ENCODE measurements around the gene GALNT17.

GALNT17 gene

GRCh38 chr7:71362240-71362639, 230.3 kb downstream of the GALNT17 start:
- H3K27me3 Mint-ChIP-seq (ENCODE audit: low read depth, poor library complexity), result no peaks in the 10 kb centered on the region
- H3K9me3 Mint-ChIP-seq, result peaks cover 36% of the 10 kb centered on the region
- no peak for TF ChIP-seq CTCF (IDR thresholded peaks at IDR 0.05)
- peaks cover 4% of the 10 kb centered on the region for H3K36me3 Mint-ChIP-seq (ENCODE audit: low read depth)
- no peak for DNase-seq
- no peak overlapping the region for H3K4me3 Mint-ChIP-seq
- H3K27ac Mint-ChIP-seq, result no peak overlapping the region
- H3K4me1 Mint-ChIP-seq, result peaks cover 4% of the 10 kb centered on the region

GRCh38 chr7:71363223-71363622, 231.3 kb downstream of the GALNT17 start:
- Mint-ChIP-seq H3K4me1 (peaks cover 4% of the 10 kb centered on the region), H3K27ac (no peak overlapping the region), H3K4me3 (no peak overlapping the region), H3K27me3 (ENCODE audit: low read depth, poor library complexity) (no peaks in the 10 kb centered on the region), H3K36me3 (ENCODE audit: low read depth) (peaks cover 4% of the 10 kb centered on the region), H3K9me3 (peaks cover 33% of the 10 kb centered on the region)
- DNase-seq, result no peak
- TF ChIP-seq CTCF (IDR thresholded peaks at IDR 0.05), result no peak

- Mint-ChIP-seq H3K4me1 (peaks cover 4% of the 10 kb centered on the region), H3K36me3 (ENCODE audit: low read depth) (peaks cover 4% of the 10 kb centered on the region), H3K9me3 (peaks cover 29% of the 10 kb centered on the region), H3K4me3 (no peak overlapping the region), H3K27ac (no peak overlapping the region), H3K27me3 (ENCODE audit: low read depth, poor library complexity) (no peaks in the 10 kb centered on the region)
- no peak for TF ChIP-seq CTCF (IDR thresholded peaks at IDR 0.05)
- DNase-seq, result no peak
Measured at GRCh38 chr7:71363627-71364026, 231.7 kb downstream of the GALNT17 start.

- no peak overlapping the region for H3K4me3 Mint-ChIP-seq
- H3K27me3 Mint-ChIP-seq (ENCODE audit: low read depth, poor library complexity), result no peaks in the 10 kb centered on the region
- no peak for DNase-seq
- no peak for TF ChIP-seq CTCF (IDR thresholded peaks at IDR 0.05)
- H3K36me3 Mint-ChIP-seq (ENCODE audit: low read depth), result peaks cover 4% of the 10 kb centered on the region
- H3K9me3 Mint-ChIP-seq, result peaks cover 24% of the 10 kb centered on the region
- H3K27ac Mint-ChIP-seq, result no peak overlapping the region
- H3K4me1 Mint-ChIP-seq, result peaks cover 4% of the 10 kb centered on the region
Measured at GRCh38 chr7:71364551-71364950, 232.6 kb downstream of the GALNT17 start.

GRCh38 chr7:71372991-71373390, 241.0 kb downstream of the GALNT17 start:
- Mint-ChIP-seq H3K27me3 (ENCODE audit: low read depth, poor library complexity) (no peaks in the 10 kb centered on the region), H3K4me1 (no peaks in the 10 kb centered on the region), H3K27ac (no peak overlapping the region), H3K36me3 (ENCODE audit: low read depth) (peaks cover 13% of the 10 kb centered on the region), H3K4me3 (no peak overlapping the region), H3K9me3 (peaks cover 39% of the 10 kb centered on the region)
- TF ChIP-seq CTCF (IDR thresholded peaks at IDR 0.05), result no peak
- DNase-seq, result no peak

GRCh38 chr7:71377062-71377461, 245.1 kb downstream of the GALNT17 start:
- Mint-ChIP-seq H3K4me1 (no peaks in the 10 kb centered on the region), H3K27me3 (ENCODE audit: low read depth, poor library complexity) (peaks cover 4% of the 10 kb centered on the region), H3K36me3 (ENCODE audit: low read depth) (peaks cover 13% of the 10 kb centered on the region), H3K4me3 (no peak overlapping the region), H3K27ac (no peak overlapping the region), H3K9me3 (peaks cover 55% of the 10 kb centered on the region)
- DNase-seq, result no peak
- TF ChIP-seq CTCF (IDR thresholded peaks at IDR 0.05), result no peak
